Measurements from ENCODE around the gene ANKRD13C.
A peak's percentile ranks its signal among the peaks of the same experiment; 100 is the strongest.

The ANKRD13C gene

DNA sequence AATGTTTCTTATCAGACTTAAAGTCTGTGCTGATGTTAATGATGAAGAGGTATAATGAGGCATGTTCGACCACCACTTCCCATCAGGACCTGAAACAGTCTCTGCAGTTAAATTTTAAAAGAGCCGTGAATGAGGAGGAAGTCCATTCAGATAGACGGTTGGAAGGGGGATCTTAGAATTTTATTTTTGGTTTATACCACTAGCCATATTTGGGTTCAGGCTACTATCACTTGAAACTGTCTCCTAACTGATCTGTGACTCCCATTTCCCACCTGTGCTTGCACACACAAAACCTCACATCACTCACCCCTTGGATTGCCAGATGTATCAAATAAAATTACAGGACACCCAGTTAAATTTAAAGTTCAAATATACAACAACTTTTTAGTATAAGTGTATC, 9.9 kb upstream of the ANKRD13C start:
- TF ChIP-seq ISL1 (CRISPR knock-in tag; IDR thresholded peaks at IDR 0.05) (no peak), TOX (CRISPR knock-in tag; IDR thresholded peaks at IDR 0.05; ENCODE audit: borderline replicate concordance) (no peak), PPARA (CRISPR knock-in tag; IDR thresholded peaks at IDR 0.05; ENCODE audit: borderline replicate concordance) (no peak)
- no peak for ATAC-seq

GRCh38 chr1:70361727-70362398, 7.3 kb upstream of the ANKRD13C start:
- ATAC-seq, result peak; percentile 40; the same call in 2 of the 3 replicates
- TF ChIP-seq ZFP30 (CRISPR knock-in tag; IDR thresholded peaks at IDR 0.05), result no peak
- no peak for TF ChIP-seq ZNF565 (CRISPR knock-in tag; conservative IDR thresholded peaks at IDR 0.05; ENCODE audit: low read depth)
- no peak for TF ChIP-seq POU6F1 (CRISPR knock-in tag; IDR thresholded peaks at IDR 0.05; ENCODE audit: borderline replicate concordance, low read depth)
- TF ChIP-seq CSRNP3 (CRISPR knock-in tag; IDR thresholded peaks at IDR 0.05), result no peak
- no peak for TF ChIP-seq ZFP3 (CRISPR knock-in tag; IDR thresholded peaks at IDR 0.05)
- TF ChIP-seq ZNF70 (CRISPR knock-in tag; IDR thresholded peaks at IDR 0.05), result no peak

DNA sequence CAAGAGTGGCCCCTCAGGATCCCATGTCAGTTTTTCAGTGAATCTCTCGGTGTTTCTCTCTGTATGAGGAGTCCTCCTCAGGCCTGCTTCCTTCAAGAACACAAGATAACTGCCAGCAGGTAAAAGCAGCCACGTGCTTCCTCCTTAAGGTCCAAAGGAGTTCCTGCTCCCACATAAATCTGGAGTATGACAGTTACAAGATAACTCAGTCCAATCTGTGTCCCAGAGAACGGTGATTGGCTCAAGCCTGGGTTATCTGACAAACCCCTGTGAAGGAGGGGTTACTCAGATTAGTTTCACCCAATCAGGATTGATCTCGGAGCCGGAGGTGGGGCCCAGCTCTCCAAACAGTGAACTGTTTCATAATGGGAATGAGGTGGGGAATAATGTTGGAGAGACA, 5.8 kb upstream of the ANKRD13C start:
- no peak for TF ChIP-seq ARNTL (CRISPR knock-in tag; IDR thresholded peaks at IDR 0.05; ENCODE audit: borderline replicate concordance, low read depth)
- no peak for TF ChIP-seq RARB (CRISPR knock-in tag; IDR thresholded peaks at IDR 0.05)
- no peak for TF ChIP-seq SNAI2 (CRISPR knock-in tag; IDR thresholded peaks at IDR 0.05)
- TF ChIP-seq CREB5 (CRISPR knock-in tag; IDR thresholded peaks at IDR 0.05; ENCODE audit: low read depth), result no peak
- no peak for TF ChIP-seq ZFP3 (CRISPR knock-in tag; IDR thresholded peaks at IDR 0.05)
- no peak for TF ChIP-seq GLIS3 (CRISPR knock-in tag; IDR thresholded peaks at IDR 0.05)
- TF ChIP-seq POU6F1 (CRISPR knock-in tag; IDR thresholded peaks at IDR 0.05; ENCODE audit: borderline replicate concordance, low read depth), result no peak
- no peak for TF ChIP-seq ZNF565 (CRISPR knock-in tag; conservative IDR thresholded peaks at IDR 0.05; ENCODE audit: low read depth)
- no peak for TF ChIP-seq ZC3H10 (CRISPR knock-in tag; IDR thresholded peaks at IDR 0.05)
- TF ChIP-seq CSRNP3 (CRISPR knock-in tag; IDR thresholded peaks at IDR 0.05), result no peak
- no peak for TF ChIP-seq ZFP30 (CRISPR knock-in tag; IDR thresholded peaks at IDR 0.05)
- TF ChIP-seq ISL1 (CRISPR knock-in tag; IDR thresholded peaks at IDR 0.05), result no peak
- TF ChIP-seq ZNF70 (CRISPR knock-in tag; IDR thresholded peaks at IDR 0.05), result no peak
- no peak for TF ChIP-seq CSDC2 (CRISPR knock-in tag; IDR thresholded peaks at IDR 0.05)
- no peak for TF ChIP-seq PPARA (CRISPR knock-in tag; IDR thresholded peaks at IDR 0.05; ENCODE audit: borderline replicate concordance)
- no peak for ATAC-seq

DNA sequence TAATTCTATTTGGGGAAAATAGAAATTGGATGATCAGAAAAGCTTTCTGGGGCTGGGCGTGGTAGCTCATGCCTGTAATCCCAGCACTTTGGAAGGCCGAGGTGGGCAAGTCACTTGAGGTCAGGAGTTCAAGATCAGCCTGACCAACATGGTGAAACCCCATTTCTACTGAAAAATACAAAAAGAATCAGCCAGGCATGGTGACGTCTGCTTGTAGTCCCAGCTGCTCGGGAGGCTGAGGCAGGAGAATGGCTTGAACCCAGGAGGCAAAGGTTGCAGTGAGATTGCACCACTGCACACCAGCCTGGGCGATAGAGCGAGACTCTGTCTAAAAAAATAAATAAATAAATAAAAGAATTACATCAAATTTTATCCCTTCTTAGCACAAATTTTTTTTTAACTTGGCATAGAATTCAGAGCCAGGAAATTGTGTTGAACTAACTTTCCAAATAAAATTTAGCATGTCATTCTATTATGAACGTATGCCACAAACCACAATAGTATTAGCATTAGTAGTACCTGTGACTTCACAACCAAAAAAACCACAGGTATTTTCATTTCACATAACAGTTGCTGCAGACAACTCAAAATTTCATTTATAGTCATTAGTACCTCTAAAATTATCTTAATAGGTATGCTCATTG, 4.5 kb upstream of the ANKRD13C start:
- TF ChIP-seq BACH2 (CRISPR knock-in tag; IDR thresholded peaks at IDR 0.05; ENCODE audit: borderline replicate concordance) (no peak), PPARA (CRISPR knock-in tag; IDR thresholded peaks at IDR 0.05; ENCODE audit: borderline replicate concordance) (no peak), ZNF8 (CRISPR knock-in tag; IDR thresholded peaks at IDR 0.05) (no peak), CSRNP3 (CRISPR knock-in tag; IDR thresholded peaks at IDR 0.05) (no peak), GLIS3 (CRISPR knock-in tag; IDR thresholded peaks at IDR 0.05) (no peak), CSDC2 (CRISPR knock-in tag; IDR thresholded peaks at IDR 0.05) (no peak), ARNTL (CRISPR knock-in tag; IDR thresholded peaks at IDR 0.05; ENCODE audit: borderline replicate concordance, low read depth) (no peak)
- no peak for ATAC-seq

Measured in SK-N-SH treated with all-trans-retinoic acid at 6 μM for 48 hours (cell line).